Measurements from ENCODE around the gene CCR6.

The CCR6 gene

GRCh38 chr6:167121335-167121841 is 1.5 kb upstream of the CCR6 start:
- DNase-seq = no peak

GRCh38 chr6:167122041-167122826 is 662 bp upstream of the CCR6 start:
- DNase-seq = no peak

- DNase-seq = no peak
Observed at GRCh38 chr6:167124753-167125152, 1.9 kb downstream of the CCR6 start.

- no peak for DNase-seq
Observed at GRCh38 chr6:167125410-167125809, 2.5 kb downstream of the CCR6 start.

GRCh38 chr6:167125855-167126349 is 3.0 kb downstream of the CCR6 start:
- DNase-seq = no peak

- no peak for DNase-seq
Observed at GRCh38 chr6:167127785-167128531, 5.1 kb downstream of the CCR6 start.

- DNase-seq = no peak
Observed at GRCh38 chr6:167129159-167129558, 6.3 kb downstream of the CCR6 start.

- DNase-seq = no peak
Observed at GRCh38 chr6:167129562-167129961, 6.7 kb downstream of the CCR6 start.

GRCh38 chr6:167130008-167130677 is 7.2 kb downstream of the CCR6 start:
- no peak for DNase-seq

GRCh38 chr6:167130712-167131684 is 8.1 kb downstream of the CCR6 start:
- no peak for DNase-seq

GRCh38 chr6:167134448-167135328 is 11.8 kb downstream of the CCR6 start:
- no peak for DNase-seq

GRCh38 chr6:167136376-167136775 is 13.5 kb downstream of the CCR6 start:
- no peak for DNase-seq

GRCh38 chr6:167137081-167137480 is 14.2 kb downstream of the CCR6 start:
- no peak for DNase-seq

- no peak for DNase-seq
Observed at GRCh38 chr6:167137881-167138280, 15.0 kb downstream of the CCR6 start.

GRCh38 chr6:167139761-167140160 is 16.9 kb downstream of the CCR6 start:
- DNase-seq = no peak

GRCh38 chr6:167140589-167141474 is 17.9 kb downstream of the CCR6 start:
- DNase-seq = no peak

- DNase-seq = peak; percentile 34
Observed at GRCh38 chr6:167141667-167142432, 19.0 kb downstream of the CCR6 start.

GRCh38 chr6:167142433-167142761 is 19.5 kb downstream of the CCR6 start:
- DNase-seq = no peak

GRCh38 chr6:167143041-167143440 is 20.1 kb downstream of the CCR6 start:
- no peak for DNase-seq
